Activated CD8-positive, alpha-beta memory T cell treated with anti-CD3 and anti-CD28 coated beads, Interleukin-2, amount 10 ng/mL, durations not matched to agents 7 days and 5 days (primary cell): ENCODE measurements around the gene RHOF. TPM values are rescaled to one million over a fixed set of nuclear protein-coding genes. Genes with fewer than 3 reads are reported as not detected.

Experiments
- ATAC-seq: fragments of 150-1000 bp; cut with Tn5 transposase; one replicate; pipeline ENCODE4 v1.10.0; 2021; ENCODE audit warnings: moderate library complexity
- CTCF ChIA-PET: fragments of 350-600 bp; sonication (Branson Sonifier 250); formaldehyde crosslinking; loops from one replicate; lab custom pipeline; 2021; ENCODE audit warnings: antibody characterized with exemption; lab: Charles Lee
- DNase-seq: peaks from one replicate; pipeline ENCODE4 v3.0.0-alpha.2; 2020
- H3K27ac Mint-ChIP-seq: one replicate; pipeline ENCODE4 v1.8.0; 2021; ENCODE audit warnings: mild to moderate bottlenecking, mixed read lengths
- H3K27me3 Mint-ChIP-seq: one replicate; pipeline ENCODE4 v1.8.0; 2021; ENCODE audit warnings: mixed read lengths
- H3K36me3 Mint-ChIP-seq: one replicate; pipeline ENCODE4 v1.8.0; 2021; ENCODE audit warnings: mild to moderate bottlenecking, mixed read lengths
- H3K4me1 Mint-ChIP-seq: one replicate; pipeline ENCODE4 v1.8.0; 2021; ENCODE audit warnings: mixed read lengths
- H3K4me3 Mint-ChIP-seq: one replicate; pipeline ENCODE4 v1.8.0; 2021; ENCODE audit warnings: mild to moderate bottlenecking, moderate library complexity, mixed read lengths
- H3K9me3 Mint-ChIP-seq: one replicate; pipeline ENCODE4 v1.8.0; 2022; ENCODE audit warnings: low read depth, mixed read lengths
- total RNA-seq, 2 experiments: library from RNA; stranded (reverse); gene quantifications; one replicate each; pipeline ENCODE4 v1.2.3, GENCODE V29; 2021

RHOF gene
- total RNA-seq, 2 experiments from 2014 or later = 114 to 137 TPM

DNA sequence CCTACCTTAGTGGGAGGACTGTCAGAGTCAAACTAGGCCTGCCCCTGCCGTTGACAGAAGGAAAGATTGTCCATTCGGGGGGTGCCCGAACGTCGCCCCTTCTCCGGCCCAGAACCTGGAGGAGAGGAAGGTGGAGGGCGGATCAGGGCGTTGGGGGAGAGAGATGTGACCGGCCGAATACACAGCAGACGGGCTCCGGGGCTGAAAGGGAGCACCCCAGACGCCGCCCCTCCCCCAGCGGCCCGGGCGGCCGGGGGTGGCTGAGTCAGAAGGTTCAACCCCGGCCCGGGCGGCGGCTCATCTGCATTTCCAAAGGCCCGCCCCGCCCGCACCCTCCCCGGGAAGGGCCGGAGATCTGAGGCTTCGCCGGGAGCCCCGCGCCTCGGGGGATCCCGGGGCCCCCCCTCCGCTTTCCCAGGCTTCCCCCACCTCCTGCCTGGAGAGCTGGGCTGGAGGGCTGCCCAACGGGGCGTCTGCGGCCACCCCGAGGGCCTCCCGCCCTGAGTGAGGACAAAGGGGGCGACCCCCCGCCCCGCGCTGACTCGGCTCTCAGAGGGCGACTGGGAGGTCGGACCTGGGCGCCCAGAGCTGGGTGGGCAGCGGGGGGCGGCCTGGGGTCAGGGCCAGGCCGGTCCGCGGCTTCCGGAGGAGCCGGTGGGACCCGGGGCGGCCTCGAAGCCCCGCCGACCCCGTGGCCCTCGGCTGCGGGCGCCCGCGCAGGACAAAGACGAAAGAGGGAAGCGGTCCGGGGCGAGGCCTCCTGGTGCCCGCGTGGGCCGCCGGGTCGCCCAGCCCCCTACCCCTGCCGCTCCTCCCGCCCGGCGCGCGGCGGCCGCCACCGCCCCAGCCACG, 6.6 kb upstream of the RHOF start:
- CTCF ChIA-PET = interaction anchor here (0.7 to 45.4 kb wide), 6 partner anchors 3 to 109 kb away, joined by 3 to 1678 read pairs (median 11); partner anchors contain the start of genes PSMD9, RHOF and SETD1B
- H3K4me3 Mint-ChIP-seq = peak overlapping the region; percentile 76
- ATAC-seq = peak; percentile 37
- peak; percentile 88 for DNase-seq
- peaks cover 21% of the 10 kb centered on the region for H3K36me3 Mint-ChIP-seq
- no peaks in the 10 kb centered on the region for H3K27me3 Mint-ChIP-seq
- peak overlapping the region; percentile 92 for H3K27ac Mint-ChIP-seq
- peaks cover 27% of the 10 kb centered on the region for H3K4me1 Mint-ChIP-seq
- no peaks in the 10 kb centered on the region for H3K9me3 Mint-ChIP-seq

DNA sequence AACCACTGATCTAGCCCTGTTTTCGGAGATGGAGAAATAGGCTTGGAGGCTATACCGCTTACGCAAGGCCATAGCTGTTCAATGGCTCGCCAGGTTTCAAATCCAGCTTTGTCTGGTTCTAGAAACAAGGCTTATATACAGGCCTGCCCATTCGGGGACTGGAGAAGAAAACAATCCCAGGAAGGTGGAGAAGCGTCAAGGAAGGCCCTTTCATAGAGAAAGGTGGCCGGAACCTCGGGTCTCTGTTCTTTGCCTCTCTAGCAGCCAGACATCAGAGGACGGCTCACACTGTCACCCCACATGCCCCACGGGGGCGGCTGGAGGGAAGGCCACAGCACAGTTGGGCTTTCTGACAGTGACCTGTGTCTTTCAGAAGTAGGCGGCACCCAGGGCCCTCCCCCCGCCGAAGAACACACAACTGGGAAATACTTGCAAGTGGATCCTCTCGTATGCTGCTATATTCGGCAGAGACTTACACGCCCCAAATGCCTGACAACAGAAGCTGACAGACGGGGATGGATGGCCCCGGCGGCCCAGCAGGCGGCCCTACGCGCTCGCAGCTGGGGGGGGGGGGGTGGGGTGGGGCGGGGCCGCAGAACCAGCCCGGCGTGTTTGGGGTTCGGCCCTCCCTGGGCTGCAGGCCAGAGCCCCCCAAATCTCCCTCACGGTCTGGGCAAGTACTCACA, 5.8 kb upstream of the RHOF start:
- CTCF ChIA-PET = interaction anchor here (0.7 to 45.4 kb wide), 7 partner anchors 2 to 108 kb away, joined by 3 to 1678 read pairs (median 6); partner anchors contain the start of genes PSMD9, RHOF and SETD1B
- ATAC-seq (peak; percentile 5), DNase-seq (peak; percentile 77)
- Mint-ChIP-seq H3K9me3 (no peaks in the 10 kb centered on the region), H3K27ac (peak overlapping the region; percentile 92), H3K27me3 (no peaks in the 10 kb centered on the region), H3K36me3 (peaks cover 19% of the 10 kb centered on the region), H3K4me3 (peak overlapping the region; percentile 76), H3K4me1 (peaks cover 34% of the 10 kb centered on the region)

- Mint-ChIP-seq H3K9me3 (no peaks in the 10 kb centered on the region), H3K4me1 (peaks cover 35% of the 10 kb centered on the region), H3K36me3 (peaks cover 19% of the 10 kb centered on the region), H3K4me3 (peak overlapping the region; percentile 76), H3K27me3 (no peaks in the 10 kb centered on the region), H3K27ac (peak overlapping the region; percentile 92)
- CTCF ChIA-PET = interaction anchor here (1.1 to 45.4 kb wide), 6 partner anchors 1 to 108 kb away, joined by 3 to 1678 read pairs (median 6); partner anchors contain the start of genes PSMD9, RHOF and SETD1B
- DNase-seq (no peak), ATAC-seq (no peak)
Observed at GRCh38 chr12:121798787-121799155, 5.3 kb upstream of the RHOF start.

DNA sequence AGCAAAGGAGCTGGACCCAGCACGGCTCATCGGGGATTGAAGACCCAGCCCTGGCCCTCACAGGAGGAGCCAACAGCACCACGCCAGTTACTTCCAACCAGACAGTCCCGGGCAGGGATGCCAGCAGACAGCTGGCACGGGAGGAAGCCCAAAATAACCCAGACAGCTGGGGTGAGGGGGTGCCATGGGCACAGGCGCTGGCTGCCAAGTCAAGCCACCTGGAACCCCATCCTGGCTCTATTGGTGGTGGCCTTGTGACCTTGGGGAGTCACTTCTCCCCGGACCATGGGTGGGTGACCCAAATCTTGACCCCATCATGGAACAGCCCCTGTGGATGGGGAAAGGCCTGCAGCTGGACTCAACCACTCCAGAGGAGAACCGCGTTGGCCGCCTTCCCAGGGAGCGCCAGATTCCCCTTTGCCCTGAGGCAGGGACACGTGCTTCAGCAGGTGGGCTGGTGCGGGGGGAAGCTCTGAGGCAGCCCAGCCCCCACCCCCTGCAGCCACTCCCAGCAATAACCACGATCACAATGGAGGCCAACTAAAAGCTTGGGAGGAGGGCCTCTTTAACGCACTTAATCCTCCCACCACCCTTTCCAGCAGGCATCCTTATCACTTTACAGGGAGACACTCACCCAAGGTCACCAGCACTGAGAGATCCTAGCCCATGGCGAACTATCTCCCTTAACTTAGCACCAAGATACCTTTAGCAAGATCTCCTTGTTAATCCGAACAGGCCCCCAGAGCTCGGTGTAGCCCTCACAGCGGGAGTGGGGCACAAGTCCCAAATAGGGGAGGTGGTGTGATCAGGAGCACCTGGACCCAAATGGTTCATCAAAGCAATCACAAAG, 4.7 kb upstream of the RHOF start:
- Mint-ChIP-seq H3K27me3 (no peaks in the 10 kb centered on the region), H3K9me3 (no peaks in the 10 kb centered on the region), H3K27ac (peak overlapping the region; percentile 92), H3K4me3 (peak overlapping the region; percentile 76), H3K4me1 (peaks cover 35% of the 10 kb centered on the region), H3K36me3 (peaks cover 19% of the 10 kb centered on the region)
- DNase-seq (no peak), ATAC-seq (no peak)
- CTCF ChIA-PET = interaction anchor here (1.4 to 45.4 kb wide), 5 partner anchors 1 to 95 kb away, joined by 3 to 1678 read pairs (median 7); partner anchors contain the start of genes PSMD9, RHOF and SETD1B

DNA sequence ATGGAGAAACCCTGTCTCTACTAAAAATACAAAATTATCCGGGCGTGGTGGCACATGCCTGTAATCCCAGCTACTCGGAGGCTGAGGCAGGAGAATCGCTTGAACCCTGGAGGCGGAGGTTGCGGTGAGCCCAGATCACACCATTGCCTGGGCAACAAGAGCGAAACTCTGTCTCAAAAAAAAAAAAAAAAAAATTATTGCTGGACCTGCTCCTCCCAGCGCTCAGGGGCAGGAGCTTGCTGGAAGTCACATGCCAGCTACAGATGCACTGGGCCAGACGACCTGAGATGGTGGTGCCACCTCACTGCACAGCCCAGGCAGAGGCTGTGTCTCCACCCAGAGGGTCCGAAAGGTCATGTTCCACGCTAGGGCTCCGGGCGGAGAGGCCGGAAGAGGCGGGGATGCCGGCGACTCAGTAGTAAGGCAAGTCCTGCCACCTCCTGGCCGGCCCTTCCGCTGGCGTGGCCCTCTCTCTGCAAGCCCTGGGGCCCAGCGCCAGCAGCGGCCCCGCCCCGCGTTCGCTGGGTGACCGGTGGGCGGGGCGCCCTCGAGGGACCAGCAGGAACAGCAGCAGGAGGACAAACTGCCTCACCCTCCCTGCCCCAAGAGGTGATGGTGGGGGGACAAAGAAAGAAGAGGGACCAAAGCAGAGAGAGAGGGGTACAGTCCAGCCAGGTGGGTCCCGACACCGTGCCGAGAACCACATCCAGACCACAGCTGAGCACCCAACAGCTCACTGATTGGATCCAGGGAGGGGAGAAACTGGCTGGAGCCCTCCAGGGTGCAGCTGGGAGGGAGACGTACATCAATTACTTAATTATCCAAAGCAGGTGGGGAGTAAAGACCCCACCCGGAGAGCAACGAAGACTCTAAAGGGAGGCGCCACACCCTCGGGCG, 3.6 kb upstream of the RHOF start:
- no peaks in the 10 kb centered on the region for H3K9me3 Mint-ChIP-seq
- H3K27ac Mint-ChIP-seq = peak overlapping the region; percentile 34
- no peak for DNase-seq
- no peaks in the 10 kb centered on the region for H3K27me3 Mint-ChIP-seq
- H3K4me3 Mint-ChIP-seq = no peak overlapping the region
- no peak for ATAC-seq
- CTCF ChIA-PET = interaction anchor here (1.6 to 45.4 kb wide), 5 partner anchors 0 to 93 kb away, joined by 3 to 1678 read pairs (median 130); partner anchors contain the start of genes PSMD9, RHOF and SETD1B
- H3K36me3 Mint-ChIP-seq = peaks cover 23% of the 10 kb centered on the region
- H3K4me1 Mint-ChIP-seq = peaks cover 33% of the 10 kb centered on the region

DNA sequence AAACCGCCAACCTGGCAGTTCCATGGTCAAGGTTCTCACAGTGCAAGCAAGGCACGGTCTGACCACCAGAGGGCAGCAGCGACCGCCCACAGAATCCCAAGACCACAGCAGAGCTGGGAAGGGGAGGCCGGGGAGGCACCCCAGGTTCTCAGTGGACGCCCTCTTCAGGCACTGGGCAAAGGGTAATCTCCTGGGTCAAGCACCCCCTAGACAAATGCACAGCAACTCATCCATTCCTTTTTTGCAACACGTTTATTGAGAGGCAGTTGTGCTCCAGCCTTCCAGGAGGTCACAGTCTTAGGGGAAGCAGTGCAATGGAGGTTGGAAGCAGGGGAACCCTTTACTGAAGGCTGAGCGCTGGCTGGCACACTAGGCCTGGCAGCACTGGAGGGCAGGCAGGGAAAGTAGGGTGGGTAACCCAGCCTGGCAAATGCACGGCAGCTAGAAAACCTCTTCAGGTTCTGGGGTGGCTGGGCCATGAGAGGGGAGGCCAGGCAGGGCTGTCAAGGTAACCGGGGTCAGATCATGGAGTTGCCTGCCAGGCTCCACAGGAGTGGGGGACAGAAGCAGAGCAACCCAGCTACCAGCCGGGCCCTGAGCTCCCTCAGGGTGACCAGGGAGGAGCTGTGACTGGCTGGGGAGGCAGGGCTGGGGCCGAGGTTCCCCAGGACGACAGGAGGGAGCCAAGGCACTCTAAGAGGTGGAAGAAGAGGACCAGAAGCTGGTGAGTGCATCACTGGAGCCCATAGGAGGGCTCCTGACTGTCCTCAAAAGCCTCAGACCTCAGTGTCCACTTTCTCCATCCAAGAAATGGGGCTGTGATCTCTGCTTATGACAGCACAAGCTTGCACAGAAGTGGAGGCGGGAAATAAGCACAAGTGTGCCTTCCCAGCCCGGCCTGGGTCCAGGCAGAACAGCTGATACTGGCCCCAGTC, 1.8 kb upstream of the RHOF start:
- peak overlapping the region; percentile 93 for H3K4me3 Mint-ChIP-seq
- H3K36me3 Mint-ChIP-seq = peaks cover 22% of the 10 kb centered on the region

GRCh38 chr12:121794534-121795033, 1.1 kb upstream of the RHOF start:
- Mint-ChIP-seq H3K36me3 (peaks cover 26% of the 10 kb centered on the region), H3K4me1 (peaks cover 53% of the 10 kb centered on the region), H3K4me3 (peak overlapping the region; percentile 93), H3K27me3 (no peaks in the 10 kb centered on the region), H3K9me3 (no peaks in the 10 kb centered on the region), H3K27ac (peak overlapping the region; percentile 90)
- CTCF ChIA-PET = interaction anchor here (0.7 to 45.4 kb wide), 49 partner anchors 3 to 526 kb away, joined by 3 to 1678 read pairs (median 5); partner anchors contain the start of genes CFAP251, ORAI1, PSMD9 and RHOF
- DNase-seq (no peak), ATAC-seq (peak; percentile 10)

More for the DNA sequence above, 1.8 kb upstream of the RHOF start:
- ATAC-seq = no peak
- DNase-seq = peak; percentile 91
- H3K4me1 Mint-ChIP-seq = peaks cover 46% of the 10 kb centered on the region
- H3K9me3 Mint-ChIP-seq = no peaks in the 10 kb centered on the region
- H3K27me3 Mint-ChIP-seq = no peaks in the 10 kb centered on the region
- CTCF ChIA-PET = interaction anchor here (0.6 to 45.4 kb wide), 32 partner anchors 2 to 395 kb away, joined by 3 to 1678 read pairs (median 10); partner anchors contain the start of genes CFAP251, ORAI1, PSMD9 and RHOF
- peak overlapping the region; percentile 90 for H3K27ac Mint-ChIP-seq

GRCh38 chr12:121793838-121794533, 498 bp upstream of the RHOF start:
- Mint-ChIP-seq H3K9me3 (no peaks in the 10 kb centered on the region), H3K27ac (peak overlapping the region; percentile 90), H3K36me3 (peaks cover 26% of the 10 kb centered on the region), H3K4me3 (peak overlapping the region; percentile 93), H3K27me3 (no peaks in the 10 kb centered on the region), H3K4me1 (peaks cover 53% of the 10 kb centered on the region)
- CTCF ChIA-PET = interaction anchor here (0.6 to 45.4 kb wide), 50 partner anchors 3 to 525 kb away, joined by 3 to 1678 read pairs (median 5); partner anchors contain the start of genes CFAP251, ORAI1, PSMD9 and RHOF
- ATAC-seq = peak; percentile 62
- peak; percentile 97 for DNase-seq

DNA sequence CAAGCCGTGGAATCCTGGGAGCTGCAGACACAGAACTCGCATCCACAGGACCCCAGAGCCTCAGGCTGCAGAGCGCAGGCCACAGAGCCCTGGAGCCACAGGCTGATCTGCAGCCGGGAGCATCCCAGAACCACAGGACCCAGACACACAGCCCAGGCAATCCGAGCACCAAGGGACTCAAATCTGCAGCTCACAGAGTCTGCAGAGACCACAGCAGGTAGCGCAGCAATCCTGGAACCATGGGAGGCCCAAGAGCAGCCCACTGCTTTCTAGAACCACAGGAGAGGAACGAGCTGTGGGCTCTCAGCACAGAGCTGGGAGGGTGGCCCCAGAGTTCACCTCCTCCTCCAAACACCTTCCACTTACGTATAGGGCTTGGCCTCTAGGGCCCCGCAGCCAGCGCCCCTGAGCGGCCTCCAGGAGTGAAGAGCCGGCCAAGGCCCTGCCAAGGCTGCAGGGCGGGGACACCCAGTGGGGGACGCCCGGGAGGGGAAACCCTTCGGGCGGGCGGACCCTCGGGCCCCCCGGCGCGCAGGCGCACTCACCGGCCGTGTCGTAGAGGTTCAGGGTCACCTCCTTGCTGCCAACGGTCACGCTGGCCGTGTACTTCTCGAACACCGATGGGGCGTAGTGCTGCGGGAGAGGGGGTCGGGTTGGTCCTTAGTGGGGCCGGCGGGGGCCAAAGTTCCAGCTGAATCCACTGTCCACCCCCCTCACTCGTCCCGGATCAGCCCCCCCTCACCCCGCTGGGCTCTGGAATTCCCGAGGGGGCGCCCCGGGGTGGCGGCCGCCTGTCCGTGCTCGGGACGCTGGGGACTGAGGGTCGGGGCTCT, 665 bp downstream of the RHOF start:
- H3K4me3 Mint-ChIP-seq = peak overlapping the region; percentile 93
- H3K9me3 Mint-ChIP-seq = no peaks in the 10 kb centered on the region
- peak; percentile 18 for ATAC-seq
- H3K27me3 Mint-ChIP-seq = no peaks in the 10 kb centered on the region
- CTCF ChIA-PET = interaction anchor here (0.6 to 45.4 kb wide), 21 partner anchors 5 to 303 kb away, joined by 3 to 1678 read pairs (median 13); partner anchors contain the start of genes CFAP251, ORAI1, PSMD9 and RHOF
- H3K36me3 Mint-ChIP-seq = peaks cover 26% of the 10 kb centered on the region
- DNase-seq = peak; percentile 83
- H3K4me1 Mint-ChIP-seq = peaks cover 54% of the 10 kb centered on the region
- H3K27ac Mint-ChIP-seq = peak overlapping the region; percentile 98
